Measurements from ENCODE around the gene TFAP2E. TPM values are rescaled to one million over a fixed set of nuclear protein-coding genes. Genes with fewer than 3 reads are reported as not detected.

The TFAP2E gene
- total RNA-seq, 4 donors from 2014 or later: 0.22 to 1.5 (median 0.57) TPM; not detected in 1

DNA sequence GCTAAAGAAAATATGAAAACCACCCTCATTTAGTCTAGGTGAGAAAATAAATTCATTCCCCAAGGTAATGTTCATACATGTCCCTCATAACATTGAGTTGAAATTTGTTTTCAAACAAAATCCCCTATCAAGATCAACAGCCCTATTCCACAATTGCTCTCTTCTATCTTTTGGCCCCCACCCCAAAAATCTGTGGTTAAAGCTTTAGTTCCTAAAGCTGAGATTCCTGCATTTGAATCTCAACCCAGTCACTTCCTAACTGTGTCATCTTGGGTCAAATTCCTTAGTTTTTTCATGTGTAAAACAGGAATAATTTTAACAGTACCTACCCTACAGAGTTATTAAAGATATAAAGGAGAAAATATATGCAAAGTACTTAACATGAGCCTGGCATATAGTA, 37.9 kb upstream of the TFAP2E start:
- TF ChIP-seq, protein P1, sequence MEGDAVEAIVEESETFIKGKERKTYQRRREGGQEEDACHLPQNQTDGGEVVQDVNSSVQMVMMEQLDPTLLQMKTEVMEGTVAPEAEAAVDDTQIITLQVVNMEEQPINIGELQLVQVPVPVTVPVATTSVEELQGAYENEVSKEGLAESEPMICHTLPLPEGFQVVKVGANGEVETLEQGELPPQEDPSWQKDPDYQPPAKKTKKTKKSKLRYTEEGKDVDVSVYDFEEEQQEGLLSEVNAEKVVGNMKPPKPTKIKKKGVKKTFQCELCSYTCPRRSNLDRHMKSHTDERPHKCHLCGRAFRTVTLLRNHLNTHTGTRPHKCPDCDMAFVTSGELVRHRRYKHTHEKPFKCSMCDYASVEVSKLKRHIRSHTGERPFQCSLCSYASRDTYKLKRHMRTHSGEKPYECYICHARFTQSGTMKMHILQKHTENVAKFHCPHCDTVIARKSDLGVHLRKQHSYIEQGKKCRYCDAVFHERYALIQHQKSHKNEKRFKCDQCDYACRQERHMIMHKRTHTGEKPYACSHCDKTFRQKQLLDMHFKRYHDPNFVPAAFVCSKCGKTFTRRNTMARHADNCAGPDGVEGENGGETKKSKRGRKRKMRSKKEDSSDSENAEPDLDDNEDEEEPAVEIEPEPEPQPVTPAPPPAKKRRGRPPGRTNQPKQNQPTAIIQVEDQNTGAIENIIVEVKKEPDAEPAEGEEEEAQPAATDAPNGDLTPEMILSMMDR (IDR thresholded peaks at IDR 0.05; ENCODE audit: low read depth): no peak

DNA sequence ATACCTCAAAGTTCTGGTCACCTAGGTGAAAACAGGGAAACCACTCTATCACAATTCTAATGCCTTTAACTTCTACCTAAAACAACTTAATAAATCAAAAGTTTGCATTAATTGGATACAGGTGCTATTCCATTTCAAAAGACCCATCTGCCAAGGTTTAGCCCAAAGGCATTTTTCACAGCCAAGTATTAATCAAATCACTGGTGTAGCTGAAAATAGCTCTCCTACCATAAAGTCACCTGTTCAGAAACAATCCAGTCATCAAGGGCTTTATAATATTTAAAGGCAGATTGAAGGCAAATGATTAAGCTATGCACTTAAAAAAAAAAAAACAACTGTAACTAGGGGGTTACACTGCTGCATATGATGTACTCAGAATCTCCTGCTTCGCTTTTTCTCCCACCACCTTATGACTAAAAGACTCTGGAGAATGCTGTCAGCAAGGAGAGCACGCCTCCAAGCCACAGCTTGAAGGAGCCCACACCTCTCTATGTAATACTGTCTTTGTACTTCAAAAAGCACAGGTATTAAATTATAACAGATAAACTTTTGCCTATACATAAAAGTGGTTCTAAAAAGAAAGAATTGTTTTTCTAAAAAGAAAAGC, 36.5 kb upstream of the TFAP2E start:
- TF ChIP-seq, protein P1 (IDR thresholded peaks at IDR 0.05; ENCODE audit: low read depth): no peak

DNA sequence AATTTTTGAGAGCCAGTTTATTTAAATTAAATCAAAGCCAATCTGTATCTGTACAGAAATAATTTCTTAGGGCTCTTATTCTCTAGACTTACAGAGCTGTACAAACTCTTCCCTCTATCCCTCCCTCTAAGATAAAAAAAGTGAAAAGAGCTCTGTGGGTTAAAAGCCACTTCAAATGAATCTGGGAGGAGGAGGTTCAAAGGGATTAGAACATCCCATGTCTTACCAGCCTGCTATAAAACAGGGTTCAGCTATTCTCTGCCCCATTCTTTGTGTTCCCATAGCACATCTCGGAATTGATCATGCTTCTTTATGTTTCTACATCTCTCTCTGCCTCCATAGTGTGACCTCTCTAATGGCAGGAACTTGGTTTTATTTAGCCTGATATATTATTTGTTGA, 35.3 kb upstream of the TFAP2E start:
- TF ChIP-seq, protein P1 (IDR thresholded peaks at IDR 0.05; ENCODE audit: low read depth): no peak

DNA sequence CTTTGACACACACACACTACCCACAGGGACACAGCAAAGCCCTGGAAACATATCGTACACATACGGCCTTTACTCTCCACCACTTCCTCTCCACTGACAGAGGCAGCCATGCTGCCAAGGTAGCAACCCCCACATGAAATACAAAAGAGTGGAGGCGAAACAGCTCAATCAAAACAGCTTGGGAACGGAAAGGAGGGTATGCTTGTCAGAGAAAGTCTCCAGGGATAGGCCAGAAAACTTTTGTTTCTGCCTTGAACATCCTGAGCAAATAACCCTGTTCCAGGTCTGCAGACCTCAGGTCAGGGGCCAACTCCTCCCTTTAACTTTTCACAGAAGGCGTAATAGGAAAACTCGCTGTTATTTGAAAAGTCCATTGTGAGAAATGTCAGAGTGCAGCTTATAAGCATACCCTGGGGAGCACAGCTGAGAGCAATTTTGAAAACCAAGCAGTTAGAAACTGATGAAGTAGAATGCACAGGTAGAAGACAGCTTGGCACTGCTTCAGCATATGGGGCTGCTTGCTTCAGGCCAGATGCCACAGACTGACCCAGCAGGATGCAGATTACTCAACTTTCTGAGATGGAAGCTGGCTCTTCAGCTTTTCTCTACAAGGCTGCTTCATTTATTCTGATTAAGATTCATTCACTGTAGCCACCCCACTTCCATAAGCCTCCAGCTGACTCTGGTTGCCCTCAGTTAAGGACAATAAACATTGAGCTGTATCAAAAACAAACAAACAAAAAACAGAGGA, 33.9 kb upstream of the TFAP2E start:
- TF ChIP-seq, protein P1 (IDR thresholded peaks at IDR 0.05; ENCODE audit: low read depth): no peak

DNA sequence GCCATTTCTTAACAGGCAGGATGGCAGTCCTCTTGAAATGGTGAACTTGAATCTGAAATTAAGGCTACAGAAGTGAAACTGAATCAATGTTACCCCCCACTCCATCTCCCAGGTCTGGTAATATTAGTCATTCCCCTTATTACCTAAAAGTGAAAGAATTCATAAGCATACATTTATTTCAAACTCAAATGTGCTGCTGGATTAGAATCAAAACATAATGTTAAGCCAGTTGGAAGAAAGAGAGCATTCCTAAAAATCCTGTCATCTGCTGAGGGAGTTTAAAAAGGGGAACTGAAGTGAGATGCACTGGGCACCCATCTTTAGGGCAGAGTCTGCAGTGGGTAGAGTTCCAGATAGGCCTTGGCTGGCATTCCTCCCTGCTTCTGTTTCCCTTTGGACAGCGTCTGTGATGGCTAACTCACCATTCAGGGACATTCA, 33.3 kb upstream of the TFAP2E start:
- TF ChIP-seq, protein P1 (IDR thresholded peaks at IDR 0.05; ENCODE audit: low read depth): no peak

DNA sequence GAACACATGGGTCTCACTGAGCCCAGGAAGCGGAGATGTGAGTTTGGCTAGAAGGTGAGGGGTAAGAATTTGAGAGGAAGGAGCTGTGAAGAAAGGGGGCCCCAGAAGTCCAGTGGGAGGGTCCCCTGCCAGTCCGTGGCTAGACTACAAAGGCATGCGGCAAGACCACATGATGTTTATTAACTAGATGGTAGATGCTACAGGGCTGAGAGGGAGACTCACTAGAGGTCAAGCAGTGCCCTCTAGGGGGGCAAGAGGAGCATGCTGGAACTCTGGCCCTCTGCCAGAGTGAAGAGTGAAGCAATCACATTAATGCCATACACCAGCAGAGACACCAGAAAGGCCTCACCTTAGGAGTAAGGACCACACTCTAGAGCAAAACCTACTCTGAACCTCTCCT, 28.1 kb upstream of the TFAP2E start:
- TF ChIP-seq, protein P1 (IDR thresholded peaks at IDR 0.05; ENCODE audit: low read depth): no peak

DNA sequence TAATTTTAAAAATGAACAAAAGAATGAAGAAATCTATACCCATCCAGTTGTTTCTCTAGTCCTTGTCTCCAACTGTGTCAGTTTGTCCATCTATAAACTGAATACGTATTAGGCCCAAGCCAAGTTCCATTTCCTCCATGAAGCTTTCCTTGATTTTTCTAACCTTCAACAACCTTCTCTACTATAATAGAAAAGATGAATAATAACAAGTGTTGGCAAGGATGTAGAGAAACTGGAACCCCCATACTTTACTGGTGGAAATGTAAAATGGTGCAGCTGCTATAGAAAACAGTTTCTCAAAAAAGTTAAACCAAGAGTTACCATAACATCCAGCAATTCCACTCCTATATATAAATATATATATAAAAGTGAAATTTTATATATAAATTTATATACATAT, 26.5 kb upstream of the TFAP2E start:
- TF ChIP-seq, protein P1 (IDR thresholded peaks at IDR 0.05; ENCODE audit: low read depth): no peak

Data from subcutaneous adipose tissue (tissue), 4 donors.